ENCODE data around the gene PLEKHA6.

Gene PLEKHA6

DNA sequence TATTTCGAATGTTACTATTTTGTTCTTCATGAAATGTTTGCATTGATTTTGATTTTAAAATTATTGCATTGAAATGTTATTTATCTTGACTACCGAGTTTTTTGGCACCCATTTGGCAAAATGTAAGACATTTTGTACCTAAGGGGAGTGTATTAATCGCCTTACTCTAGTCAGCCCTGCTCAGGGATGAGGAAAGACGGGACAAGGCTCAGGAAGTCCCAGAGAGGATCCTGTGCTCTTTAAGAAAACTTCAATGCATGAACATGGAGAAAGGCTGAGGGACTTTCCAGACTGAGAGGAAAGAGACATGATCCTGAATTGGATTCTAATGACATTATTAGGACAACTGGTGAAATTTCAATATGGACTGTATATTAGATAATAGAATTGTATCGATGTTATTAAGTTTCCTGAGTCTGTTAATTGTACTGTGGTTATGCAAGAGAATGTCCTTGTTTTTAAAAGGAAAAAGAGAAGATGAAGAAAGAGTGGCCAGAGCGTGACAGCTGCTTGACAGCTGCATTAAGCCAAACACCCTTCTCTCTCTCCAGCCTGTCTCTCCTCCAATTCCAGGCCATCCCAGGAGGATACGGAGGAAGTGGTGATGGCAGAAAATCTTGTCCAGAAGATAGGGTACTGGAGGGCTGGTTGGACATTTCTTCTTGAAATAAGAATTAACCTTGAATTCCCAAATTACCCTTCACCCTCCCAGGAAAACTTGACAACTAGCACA lies 66.0 kb downstream of the PLEKHA6 start:
- Histone ChIP-seq H3K4me2 (ENCODE audit: low read depth, low read length) (no peak overlapping the region), H2AFZ (ENCODE audit: low read length) (no peak overlapping the region), H3K27me3 (replicated peaks; ENCODE audit: insufficient read depth, low read length) (no peaks in the 10 kb centered on the region), H4K20me1 (ENCODE audit: insufficient read depth, low read length) (no peaks in the 10 kb centered on the region), H3K36me3 (replicated peaks; ENCODE audit: insufficient read depth, low read length) (no peaks in the 10 kb centered on the region), H3K4me1 (ENCODE audit: low read length) (no peaks in the 10 kb centered on the region), H3F3A (ENCODE audit: insufficient read depth, low read length) (no peaks in the 10 kb centered on the region), H3K79me2 (ENCODE audit: low read length) (no peaks in the 10 kb centered on the region), H3K9me3 (replicated peaks; ENCODE audit: insufficient read depth, low read length) (no peaks in the 10 kb centered on the region), H3K9me2 (replicated peaks; ENCODE audit: insufficient read depth, low read length) (no peaks in the 10 kb centered on the region), H3K9ac (ENCODE audit: low read length) (no peak overlapping the region), H3K4me3 (ENCODE audit: low read length) (no peak overlapping the region), H3K27ac (ENCODE audit: low read length) (no peak overlapping the region)
- TF ChIP-seq EZH2 (optimal IDR thresholded peaks at IDR 0.05; ENCODE audit: low read depth, low read length) (no peak), EZH2phosphoT487 (IDR thresholded peaks at IDR 0.05; ENCODE audit: low read length) (no peak), CTCF (IDR thresholded peaks at IDR 0.05; ENCODE audit: low read length) (no peak)
- no peak for DNase-seq

DNA sequence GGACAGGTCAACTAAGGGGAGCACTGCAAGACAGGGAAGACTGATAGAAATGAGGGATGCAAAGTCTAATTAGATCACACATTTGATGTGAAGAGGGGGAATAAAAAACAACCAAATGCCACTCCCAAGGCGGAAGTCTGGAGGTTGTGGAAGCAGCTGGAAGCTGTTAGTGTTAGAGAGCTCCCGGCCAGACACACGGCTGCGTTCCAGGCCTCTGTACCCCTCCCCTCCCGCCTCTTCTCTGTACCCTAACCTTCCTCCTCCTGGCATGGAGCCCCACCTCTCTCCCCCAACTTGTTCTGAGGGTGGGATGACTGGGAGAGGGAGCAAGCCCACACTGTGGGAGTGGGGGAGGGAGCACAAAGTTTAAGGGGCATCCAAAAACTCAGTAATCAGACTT lies 67.0 kb downstream of the PLEKHA6 start:
- DNase-seq: no peak
- Histone ChIP-seq H3K9me3 (replicated peaks; ENCODE audit: insufficient read depth, low read length) (no peaks in the 10 kb centered on the region), H3F3A (ENCODE audit: insufficient read depth, low read length) (0 out of 2 replicates have a peak, but pooled peaks cover 2% of the 10 kb centered on the region), H3K4me2 (ENCODE audit: low read depth, low read length) (no peak overlapping the region), H3K9me2 (replicated peaks; ENCODE audit: insufficient read depth, low read length) (no peaks in the 10 kb centered on the region), H3K36me3 (replicated peaks; ENCODE audit: insufficient read depth, low read length) (no peaks in the 10 kb centered on the region), H3K79me2 (ENCODE audit: low read length) (no peaks in the 10 kb centered on the region), H3K27ac (ENCODE audit: low read length) (no peak overlapping the region), H4K20me1 (ENCODE audit: insufficient read depth, low read length) (no peaks in the 10 kb centered on the region), H3K4me1 (ENCODE audit: low read length) (peaks cover 2% of the 10 kb centered on the region; the same call in 1 of the 2 replicates), H3K4me3 (ENCODE audit: low read length) (no peak overlapping the region), H3K9ac (ENCODE audit: low read length) (no peak overlapping the region), H2AFZ (ENCODE audit: low read length) (no peak overlapping the region), H3K27me3 (replicated peaks; ENCODE audit: insufficient read depth, low read length) (no peaks in the 10 kb centered on the region)
- TF ChIP-seq EZH2 (optimal IDR thresholded peaks at IDR 0.05; ENCODE audit: low read depth, low read length) (no peak), CTCF (IDR thresholded peaks at IDR 0.05; ENCODE audit: low read length) (no peak), EZH2phosphoT487 (IDR thresholded peaks at IDR 0.05; ENCODE audit: low read length) (no peak)

GRCh38 chr1:204289280-204289679 lies 70.4 kb downstream of the PLEKHA6 start:
- H4K20me1 ChIP-seq (ENCODE audit: insufficient read depth, low read length): no peaks in the 10 kb centered on the region
- peaks cover 23% of the 10 kb centered on the region for H3K4me1 ChIP-seq (ENCODE audit: low read length)
- H3K9me3 ChIP-seq (replicated peaks; ENCODE audit: insufficient read depth, low read length): no peaks in the 10 kb centered on the region
- H3K36me3 ChIP-seq (replicated peaks; ENCODE audit: insufficient read depth, low read length): no peaks in the 10 kb centered on the region
- no peaks in the 10 kb centered on the region for H3K79me2 ChIP-seq (ENCODE audit: low read length)
- H3F3A ChIP-seq (ENCODE audit: insufficient read depth, low read length): peaks cover 20% of the 10 kb centered on the region
- no peak overlapping the region for H3K9ac ChIP-seq (ENCODE audit: low read length)
- no peaks in the 10 kb centered on the region for H3K9me2 ChIP-seq (replicated peaks; ENCODE audit: insufficient read depth, low read length)
- no peak overlapping the region for H2AFZ ChIP-seq (ENCODE audit: low read length)
- H3K27ac ChIP-seq (ENCODE audit: low read length): no peak overlapping the region
- no peaks in the 10 kb centered on the region for H3K27me3 ChIP-seq (replicated peaks; ENCODE audit: insufficient read depth, low read length)
- DNase-seq: no peak
- H3K4me2 ChIP-seq (ENCODE audit: low read depth, low read length): no peak overlapping the region
- no peak overlapping the region for H3K4me3 ChIP-seq (ENCODE audit: low read length)
- TF ChIP-seq EZH2phosphoT487 (IDR thresholded peaks at IDR 0.05; ENCODE audit: low read length): no peak
- TF ChIP-seq EZH2 (optimal IDR thresholded peaks at IDR 0.05; ENCODE audit: low read depth, low read length): no peak
- no peak for TF ChIP-seq CTCF (IDR thresholded peaks at IDR 0.05; ENCODE audit: low read length)

All from MM.1S (cell line).